ENCODE results near the gene PSME3IP1.

DNA sequence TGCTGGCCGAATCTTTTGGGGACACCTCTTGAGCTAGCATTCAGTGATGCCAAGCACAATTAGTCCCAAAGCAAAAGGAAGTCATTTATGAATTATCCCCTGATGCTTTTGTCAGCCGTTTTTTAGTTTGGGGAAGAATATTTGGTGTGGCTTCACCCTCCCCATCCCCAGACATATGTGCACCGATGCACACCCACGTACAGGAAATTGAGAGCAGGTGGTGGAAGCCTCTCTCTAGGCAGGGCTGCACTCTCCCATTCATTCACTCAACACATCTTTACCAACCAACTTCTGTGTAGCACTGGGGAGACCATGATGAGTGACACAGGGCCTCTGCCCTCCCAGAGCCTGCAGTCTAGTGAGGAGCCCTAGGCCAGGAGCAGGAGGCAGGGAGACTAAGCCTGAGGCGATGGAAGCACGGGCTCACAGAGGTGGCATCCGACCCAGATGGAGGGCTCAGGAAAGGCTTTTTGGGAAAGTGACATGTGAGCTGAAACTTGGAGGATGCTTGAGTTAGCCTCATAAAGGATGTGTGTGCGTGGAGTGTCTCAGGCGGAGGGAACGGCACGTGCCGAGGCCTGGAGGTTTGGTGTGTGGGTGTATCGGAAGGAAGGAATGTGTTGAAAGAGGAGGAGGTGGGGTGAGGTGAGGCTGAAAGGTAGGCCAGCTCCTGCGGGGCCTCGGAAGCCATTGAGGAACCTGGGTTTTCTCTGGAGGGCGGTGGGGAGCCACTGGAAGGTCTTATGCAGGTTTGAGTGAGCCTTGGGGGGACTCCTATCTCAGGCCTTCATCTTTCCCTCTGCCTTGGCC is 43.8 kb downstream of the PSME3IP1 start:
- TF ChIP-seq, protein P1, sequence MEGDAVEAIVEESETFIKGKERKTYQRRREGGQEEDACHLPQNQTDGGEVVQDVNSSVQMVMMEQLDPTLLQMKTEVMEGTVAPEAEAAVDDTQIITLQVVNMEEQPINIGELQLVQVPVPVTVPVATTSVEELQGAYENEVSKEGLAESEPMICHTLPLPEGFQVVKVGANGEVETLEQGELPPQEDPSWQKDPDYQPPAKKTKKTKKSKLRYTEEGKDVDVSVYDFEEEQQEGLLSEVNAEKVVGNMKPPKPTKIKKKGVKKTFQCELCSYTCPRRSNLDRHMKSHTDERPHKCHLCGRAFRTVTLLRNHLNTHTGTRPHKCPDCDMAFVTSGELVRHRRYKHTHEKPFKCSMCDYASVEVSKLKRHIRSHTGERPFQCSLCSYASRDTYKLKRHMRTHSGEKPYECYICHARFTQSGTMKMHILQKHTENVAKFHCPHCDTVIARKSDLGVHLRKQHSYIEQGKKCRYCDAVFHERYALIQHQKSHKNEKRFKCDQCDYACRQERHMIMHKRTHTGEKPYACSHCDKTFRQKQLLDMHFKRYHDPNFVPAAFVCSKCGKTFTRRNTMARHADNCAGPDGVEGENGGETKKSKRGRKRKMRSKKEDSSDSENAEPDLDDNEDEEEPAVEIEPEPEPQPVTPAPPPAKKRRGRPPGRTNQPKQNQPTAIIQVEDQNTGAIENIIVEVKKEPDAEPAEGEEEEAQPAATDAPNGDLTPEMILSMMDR (IDR thresholded peaks at IDR 0.05; ENCODE audit: insufficient read depth, low read length) = no peak
- TF ChIP-seq POLR2AphosphoS5 (IDR thresholded peaks at IDR 0.05; ENCODE audit: low read depth) (no peak), REST (IDR thresholded peaks at IDR 0.05; ENCODE audit: insufficient replicate concordance, low read depth) (no peak), GABPA (IDR thresholded peaks at IDR 0.05; ENCODE audit: low read depth) (no peak)
